Middle frontal gyrus (tissue), 1 donor: ENCODE measurements around the gene MED12.

ENCODE experiments used
- DNase-seq: peaks from one replicate; pipeline ENCODE4 v3.0.0-alpha.2; 2015; ENCODE audit warnings: low spot score; ENCODE audit errors: extremely low spot score

MED12 gene

DNA sequence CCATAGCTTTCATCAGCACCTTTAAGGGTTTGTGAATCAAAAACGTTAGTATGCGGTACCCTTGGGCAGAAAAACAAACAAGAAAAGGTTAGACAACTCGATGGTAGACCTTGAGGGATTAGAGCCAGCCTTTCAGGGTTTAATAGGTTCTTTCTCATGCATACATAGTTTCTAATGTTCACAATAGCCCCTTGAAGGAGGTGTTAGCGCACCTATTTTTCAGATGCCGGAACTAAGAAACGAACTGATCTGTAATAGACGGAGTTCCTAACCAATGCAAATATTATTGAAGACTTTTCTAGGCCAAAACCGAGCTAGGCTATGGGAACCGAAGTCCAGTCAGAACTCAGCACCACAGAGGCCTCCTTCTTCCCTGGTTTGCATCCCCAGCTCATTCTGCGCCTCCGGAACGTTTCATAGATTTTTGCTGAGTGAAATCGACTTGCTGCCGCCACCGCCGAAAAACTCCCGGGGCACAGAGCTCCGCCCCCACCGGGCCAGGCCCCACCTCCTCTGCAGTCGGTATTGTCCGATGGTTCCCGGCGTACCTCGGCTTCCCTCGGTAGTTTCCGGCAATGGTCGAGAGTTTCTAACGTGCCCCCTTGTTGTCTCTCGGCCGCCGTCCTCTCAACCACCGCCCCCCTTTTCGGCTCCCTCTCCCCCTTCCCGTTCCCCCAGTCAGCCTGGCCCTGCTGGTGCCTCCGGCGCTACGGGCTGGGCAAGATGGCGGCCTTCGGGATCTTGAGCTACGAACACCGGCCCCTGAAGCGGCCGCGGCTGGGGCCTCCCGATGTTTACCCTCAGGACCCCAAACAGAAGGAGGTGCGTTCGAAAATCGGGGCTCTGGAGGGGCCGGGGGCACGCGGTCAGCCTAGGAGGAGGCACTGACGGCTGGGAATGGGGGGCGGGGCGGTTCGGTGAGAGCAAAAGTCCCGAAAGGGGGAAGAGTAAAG is at the start of gene MED12:
TSS of gene MED12 (plus strand) at position 565 of the 953 bp plus-strand sequence. CDS start at position 724, 159 bp downstream.
- DNase-seq: peak; percentile 75

DNA sequence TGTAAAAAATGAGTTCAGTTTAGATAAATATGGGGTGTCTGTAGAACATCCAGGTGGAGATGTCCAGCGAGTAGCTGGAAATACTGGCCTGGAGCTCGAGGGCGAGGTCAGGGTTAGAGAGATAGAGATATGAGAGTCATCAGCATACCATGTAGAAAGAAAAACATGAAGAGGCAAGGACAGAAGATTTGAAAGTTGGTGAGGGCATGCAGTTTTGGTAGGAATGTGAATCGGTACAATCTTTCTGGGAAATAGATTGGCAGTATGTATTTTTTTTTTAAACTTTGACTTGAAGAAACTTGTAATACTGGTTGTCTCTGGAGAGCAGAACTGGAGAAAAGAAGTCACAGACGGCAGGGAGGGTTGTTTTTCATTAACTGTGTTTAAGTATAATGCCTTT is 47.9 kb upstream of the MED12 start:
- no peak for DNase-seq

DNA sequence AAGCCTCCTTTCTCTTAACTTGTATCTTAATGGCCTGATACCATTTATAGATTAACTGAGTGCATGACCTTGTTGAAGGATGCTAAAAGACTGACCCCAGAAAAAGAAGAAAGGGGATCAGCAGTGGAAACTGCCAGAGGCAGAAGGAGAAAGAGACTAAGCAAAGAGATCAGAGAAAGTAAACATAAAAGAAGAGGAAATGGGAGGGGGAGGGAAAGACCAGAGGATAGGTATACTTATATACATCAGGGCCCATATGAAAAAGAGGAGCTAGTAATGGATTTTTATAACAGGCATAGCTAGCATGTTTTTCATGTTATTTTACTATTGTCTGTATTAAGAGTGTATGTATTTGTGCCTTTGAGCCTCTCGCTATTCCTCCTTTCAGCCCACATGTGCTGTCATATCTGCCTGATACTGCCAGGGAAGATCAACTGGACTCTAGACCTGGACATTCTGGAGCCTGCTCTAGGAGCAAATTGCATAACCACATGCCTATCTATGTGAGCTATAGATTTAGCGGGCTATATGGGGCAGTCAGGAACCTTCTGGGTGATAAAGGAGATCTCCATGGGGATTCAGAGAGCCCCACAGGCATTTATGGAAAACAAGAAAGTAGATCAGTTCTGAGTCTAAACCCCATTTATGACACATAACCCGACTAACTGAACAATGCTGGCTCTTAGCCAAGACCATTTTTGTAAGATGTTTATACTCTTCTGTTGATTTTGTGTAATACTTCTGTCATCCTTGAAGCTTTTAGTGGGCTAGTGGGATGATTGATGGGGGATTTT is 36.9 kb upstream of the MED12 start:
- no peak for DNase-seq

DNA sequence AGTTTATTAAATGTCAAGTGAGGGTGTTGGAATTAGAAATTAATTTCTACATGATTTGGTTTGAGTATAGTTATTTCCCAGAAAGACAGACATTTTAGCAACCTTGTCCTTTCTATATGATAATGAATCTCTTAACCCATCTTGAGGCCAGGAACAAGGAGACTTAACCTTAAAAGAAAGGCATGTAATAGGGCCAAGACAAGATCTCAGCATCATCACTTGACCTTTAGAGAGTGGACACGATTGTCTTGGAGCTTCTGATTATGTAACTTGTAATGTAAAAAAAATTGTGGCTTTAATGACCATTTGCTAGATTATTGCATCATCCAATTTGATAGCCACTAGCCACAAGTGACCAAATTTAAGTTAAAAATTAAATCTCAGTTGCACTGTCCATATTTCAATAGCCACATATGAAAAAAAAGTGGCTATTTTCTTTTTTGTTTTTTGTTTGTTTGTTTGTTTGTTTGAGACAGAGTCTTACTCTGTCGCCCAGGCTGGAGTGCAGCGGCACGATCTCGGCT is 36.2 kb upstream of the MED12 start:
- no peak for DNase-seq

DNA sequence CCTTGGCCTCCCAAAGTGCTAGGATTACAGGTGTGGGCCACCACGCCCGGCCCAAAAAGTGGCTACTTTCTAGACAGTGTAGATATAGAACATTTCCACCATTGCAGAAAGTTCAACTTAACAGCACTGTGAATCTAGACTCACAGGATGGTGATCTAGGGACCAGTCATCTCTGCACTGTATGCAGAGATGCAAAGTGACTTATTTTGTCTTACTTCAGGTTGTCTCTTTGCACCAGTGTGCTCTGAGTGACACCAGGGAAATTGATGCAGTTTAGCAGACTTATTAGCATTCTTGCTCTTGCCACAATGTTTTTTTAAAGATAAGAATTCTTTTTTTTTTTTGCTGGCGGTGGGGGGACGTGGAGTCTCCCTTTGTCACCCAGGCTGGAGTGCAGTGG is 35.6 kb upstream of the MED12 start:
- DNase-seq: no peak

DNA sequence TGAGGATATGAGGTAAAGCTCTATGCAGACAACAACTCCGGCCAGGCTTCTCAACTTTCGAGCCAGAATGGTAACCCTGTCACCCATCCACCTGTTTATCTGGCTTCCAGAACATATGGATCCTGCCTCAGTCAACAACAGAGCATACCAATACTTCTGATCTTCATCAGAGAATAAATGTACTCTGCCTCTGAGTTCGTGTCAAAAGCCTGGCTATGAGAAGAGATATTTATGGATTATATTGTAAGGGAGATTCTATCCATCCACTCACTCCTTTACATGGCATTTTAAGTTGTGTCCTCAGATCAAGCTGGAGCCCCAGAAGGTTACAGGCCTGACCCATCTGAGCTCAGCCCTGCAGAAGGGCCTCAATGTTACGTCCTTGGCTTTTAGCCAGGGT is 32.5 kb upstream of the MED12 start:
- no peak for DNase-seq

DNA sequence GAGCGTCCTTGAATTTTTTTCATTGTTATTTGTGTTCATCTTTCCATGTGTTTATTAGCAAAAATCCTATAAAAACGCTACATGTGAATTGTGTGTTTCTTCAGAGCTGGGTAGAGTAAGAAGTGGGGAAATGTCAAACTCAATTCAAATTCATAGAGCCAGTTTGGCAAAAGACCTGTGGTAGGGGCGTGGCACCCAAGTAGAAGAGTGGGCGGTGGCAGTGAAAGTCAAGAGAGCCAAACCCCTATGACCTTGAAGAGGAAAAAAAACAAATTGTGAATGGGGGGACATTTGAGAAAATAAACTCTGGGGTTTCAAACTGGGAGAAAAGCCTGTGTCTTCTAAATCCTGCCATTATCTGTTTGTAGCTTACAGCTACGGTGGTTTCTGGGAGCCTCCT is 27.1 kb upstream of the MED12 start:
- DNase-seq: no peak

DNA sequence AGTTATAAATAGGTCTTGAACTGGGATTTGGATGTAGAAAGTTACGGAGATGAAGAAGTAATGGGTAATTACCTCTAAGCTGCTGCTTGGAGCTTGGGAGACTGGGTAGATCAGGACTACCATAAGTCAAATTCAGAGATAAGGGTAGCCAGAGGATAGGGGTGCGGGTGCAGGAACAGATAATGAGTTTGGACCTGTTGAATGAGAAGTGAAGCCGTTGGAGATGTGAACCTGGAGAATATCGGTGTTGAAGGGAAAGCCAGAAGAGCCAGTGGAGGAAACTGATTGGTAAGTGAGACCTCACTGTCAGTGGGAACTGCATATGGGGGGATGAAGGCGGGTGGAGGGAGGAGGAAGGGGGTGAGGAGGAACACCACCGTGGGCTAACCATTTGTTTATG is 23.4 kb upstream of the MED12 start:
- DNase-seq: no peak

DNA sequence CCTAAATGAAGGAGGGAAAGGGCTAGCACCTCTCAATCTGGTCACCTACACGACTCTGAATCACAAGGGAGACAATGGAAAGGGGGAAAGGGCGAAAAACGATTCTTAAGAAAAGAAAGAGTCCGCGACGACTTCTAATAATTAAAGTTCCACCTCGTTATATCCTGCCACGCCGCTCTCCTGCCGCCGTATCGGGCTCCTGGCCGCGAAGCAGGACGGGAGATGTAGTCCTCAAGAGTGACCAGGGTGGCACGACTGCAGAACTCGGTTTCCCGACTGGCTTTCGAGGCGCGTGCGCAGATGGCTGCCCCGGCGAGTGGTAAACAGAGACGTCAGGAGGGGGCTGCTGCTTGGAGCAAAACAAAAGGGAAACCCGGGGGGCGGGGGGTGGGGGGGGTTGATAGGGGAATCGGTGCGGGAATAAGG is 22.8 kb upstream of the MED12 start, which contains the start of gene FOXO4:
TSS of gene FOXO4 (plus strand) at position 297 of the 426 bp plus-strand sequence. CDS start 678 bp downstream, outside the sequence.
- DNase-seq: peak; percentile 87

DNA sequence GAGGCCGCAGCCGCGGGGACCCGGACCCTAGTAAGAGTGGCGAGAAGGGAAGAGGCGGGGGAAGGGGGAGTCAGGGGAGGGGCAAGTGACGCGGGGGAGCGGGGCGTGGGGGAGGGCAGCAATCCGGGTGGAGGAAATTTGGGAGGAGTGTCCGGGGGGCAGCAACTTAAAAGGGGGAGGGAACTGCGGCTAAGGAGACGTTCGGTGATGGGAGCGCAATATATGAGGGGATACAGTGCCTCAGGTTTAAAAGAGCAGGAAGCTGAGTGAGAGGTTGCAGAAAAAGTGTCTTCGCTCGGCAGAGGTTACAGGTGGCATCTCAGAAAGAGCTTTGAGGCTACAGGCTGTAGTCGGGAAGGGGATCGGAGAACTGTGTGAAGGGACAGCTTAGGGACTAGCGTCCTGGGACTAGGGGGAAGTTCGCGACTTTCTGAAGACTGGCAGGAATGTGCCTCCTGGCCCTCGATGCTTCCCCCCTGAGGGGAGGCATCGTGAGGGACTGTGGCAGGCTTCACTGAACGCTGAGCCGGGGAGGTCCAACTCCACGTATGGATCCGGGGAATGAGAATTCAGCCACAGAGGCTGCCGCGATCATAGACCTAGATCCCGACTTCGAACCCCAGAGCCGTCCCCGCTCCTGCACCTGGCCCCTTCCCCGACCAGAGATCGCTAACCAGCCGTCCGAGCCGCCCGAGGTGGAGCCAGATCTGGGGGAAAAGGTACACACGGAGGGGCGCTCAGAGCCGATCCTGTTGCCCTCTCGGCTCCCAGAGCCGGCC is 22.2 kb upstream of the MED12 start:
- DNase-seq: no peak

DNA sequence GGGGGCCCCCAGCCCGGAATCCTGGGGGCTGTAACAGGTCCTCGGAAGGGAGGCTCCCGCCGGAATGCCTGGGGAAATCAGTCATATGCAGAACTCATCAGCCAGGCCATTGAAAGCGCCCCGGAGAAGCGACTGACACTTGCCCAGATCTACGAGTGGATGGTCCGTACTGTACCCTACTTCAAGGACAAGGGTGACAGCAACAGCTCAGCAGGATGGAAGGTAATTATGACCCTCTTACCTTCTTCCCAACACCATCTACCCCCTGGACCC is 21.7 kb upstream of the MED12 start:
- DNase-seq: no peak

DNA sequence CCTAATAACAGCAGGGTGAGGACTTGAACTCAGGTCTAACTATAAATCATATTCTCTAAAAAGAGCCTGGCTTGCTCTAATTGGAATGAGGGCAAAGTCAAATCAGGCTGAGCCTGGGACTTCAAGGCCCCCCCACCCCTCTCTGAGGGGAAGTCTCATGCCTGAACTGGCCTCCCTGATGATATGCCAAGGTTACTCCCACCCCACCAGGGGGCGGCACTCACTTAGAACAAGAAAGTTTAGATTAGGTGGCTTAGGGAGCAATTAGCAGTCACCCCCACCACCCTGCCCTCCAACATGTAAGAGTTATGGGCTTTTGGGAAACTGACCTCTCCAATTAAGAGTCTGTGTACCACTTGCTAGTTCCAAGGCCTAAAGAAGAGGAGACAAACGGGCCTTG is 20.1 kb upstream of the MED12 start:
- no peak for DNase-seq

DNA sequence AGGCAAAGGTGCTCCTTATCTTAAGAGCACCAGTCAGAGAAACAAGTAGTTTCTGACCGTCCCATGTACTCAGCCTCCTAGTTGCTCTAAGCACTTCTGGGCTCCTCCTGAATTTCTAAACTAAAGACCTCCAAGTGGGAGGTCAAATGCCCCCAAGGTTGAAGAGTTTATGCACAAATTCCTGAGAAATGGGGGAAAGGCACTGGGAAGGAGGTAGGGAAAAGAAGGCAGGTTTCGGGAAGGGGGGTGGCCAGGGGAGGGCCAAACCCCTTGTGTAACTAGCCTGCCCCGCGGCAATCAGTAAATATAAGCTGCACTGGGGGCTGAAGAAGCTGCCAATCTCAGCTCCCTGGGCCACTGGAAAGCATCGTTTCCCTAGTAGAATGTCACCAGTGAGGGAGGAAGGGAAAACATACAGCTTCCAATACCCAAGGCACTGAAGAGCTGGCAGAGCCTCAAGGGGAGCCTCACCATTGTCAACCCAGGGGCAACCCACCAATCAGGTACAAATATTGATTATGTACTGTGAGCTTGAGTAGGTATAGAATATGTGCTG is 19.4 kb upstream of the MED12 start:
- no peak for DNase-seq

DNA sequence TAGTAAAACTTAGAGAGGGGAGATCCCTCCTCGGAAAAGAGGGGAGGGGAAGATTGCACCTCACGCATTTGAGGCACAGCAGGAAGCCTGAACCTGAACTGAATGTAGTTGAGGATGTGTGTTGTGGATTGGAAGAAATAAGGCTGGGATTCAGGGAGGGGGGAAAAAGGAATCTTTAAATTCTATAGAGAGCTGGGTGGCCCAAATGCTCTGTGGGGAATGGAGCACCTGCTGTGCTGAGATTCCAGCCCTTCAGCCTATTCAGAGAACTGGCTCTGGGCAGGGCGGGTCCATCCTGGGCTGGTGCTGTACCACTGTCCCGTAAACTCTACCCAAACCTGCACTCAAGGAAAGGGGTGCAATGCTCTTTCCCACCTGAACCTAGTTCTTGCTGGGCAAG is 18.7 kb upstream of the MED12 start:
- DNase-seq: no peak

DNA sequence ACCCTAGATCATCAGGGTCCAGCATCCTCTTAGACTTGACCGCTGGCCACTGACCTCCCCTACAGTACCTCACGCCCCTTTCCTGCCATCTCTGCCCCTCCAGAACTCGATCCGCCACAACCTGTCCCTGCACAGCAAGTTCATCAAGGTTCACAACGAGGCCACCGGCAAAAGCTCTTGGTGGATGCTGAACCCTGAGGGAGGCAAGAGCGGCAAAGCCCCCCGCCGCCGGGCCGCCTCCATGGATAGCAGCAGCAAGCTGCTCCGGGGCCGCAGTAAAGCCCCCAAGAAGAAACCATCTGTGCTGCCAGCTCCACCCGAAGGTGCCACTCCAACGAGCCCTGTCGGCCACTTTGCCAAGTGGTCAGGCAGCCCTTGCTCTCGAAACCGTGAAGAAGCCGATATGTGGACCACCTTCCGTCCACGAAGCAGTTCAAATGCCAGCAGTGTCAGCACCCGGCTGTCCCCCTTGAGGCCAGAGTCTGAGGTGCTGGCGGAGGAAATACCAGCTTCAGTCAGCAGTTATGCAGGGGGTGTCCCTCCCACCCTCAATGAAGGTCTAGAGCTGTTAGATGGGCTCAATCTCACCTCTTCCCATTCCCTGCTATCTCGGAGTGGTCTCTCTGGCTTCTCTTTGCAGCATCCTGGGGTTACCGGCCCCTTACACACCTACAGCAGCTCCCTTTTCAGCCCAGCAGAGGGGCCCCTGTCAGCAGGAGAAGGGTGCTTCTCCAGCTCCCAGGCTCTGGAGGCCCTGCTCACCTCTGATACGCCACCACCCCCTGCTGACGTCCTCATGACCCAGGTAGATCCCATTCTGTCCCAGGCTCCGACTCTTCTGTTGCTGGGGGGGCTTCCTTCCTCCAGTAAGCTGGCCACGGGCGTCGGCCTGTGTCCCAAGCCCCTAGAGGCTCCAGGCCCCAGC is 17.6 kb upstream of the MED12 start:
- no peak for DNase-seq

DNA sequence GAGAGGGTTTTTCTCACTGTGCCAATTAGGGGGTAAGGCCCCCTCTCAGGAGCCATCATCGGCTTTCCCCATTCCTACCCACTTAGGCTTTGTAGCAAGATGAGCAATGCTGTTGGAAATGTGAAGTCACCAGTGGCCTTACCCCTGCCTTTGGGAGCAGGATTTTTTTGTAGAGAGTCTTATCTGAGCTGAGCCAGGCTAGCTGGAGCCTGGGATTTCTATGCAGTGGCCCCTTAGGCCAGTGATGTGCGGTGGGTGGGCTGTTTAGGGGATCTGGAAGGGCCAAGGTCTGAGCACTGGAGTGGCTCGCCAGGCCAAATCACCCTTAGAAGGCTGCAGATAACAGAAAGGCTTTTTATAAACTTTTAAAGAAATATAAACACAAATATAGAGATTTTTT is 16.1 kb upstream of the MED12 start:
- DNase-seq: no peak

DNA sequence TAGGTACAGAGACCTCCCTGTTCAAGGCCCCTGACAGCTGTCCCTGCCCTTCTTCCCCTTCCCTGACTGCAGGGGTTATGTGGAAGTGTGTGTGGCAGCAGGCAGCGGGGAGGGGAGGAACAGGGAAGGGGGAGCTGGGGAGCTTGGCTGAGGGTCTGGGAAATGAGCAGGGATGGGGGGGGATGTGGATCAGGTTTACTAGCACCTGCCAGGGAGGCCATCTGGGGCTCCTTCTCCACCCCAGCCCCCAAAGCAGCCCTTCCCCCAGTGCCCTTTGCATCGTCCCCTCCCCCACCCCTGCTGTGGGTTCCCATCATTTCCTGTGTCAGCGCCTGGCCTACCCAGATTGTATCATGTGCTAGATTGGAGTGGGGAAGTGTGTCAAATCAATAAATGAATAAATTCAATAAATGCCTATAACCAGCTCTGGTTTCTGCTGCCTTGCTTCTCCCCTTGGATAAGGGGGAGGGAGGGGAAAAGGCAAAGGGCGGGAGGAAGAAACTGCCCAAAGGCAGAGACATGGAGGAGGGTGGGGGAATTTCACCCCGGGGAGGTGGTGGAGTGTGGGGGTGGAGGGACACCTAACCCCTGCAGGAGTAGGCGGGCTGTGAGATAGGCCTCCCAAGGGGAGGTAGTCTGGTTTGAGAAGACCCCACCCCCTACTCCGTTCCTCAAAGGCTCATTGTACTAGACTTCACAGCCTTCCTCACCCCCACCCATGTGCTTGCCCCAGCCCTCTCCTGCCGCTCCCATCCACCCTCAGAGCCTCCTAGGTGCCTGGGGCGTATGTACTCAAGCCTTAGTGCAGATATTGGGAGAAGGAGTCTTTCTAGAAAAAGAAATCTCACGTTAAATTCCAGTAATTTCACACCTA is 15.0 kb upstream of the MED12 start:
- no peak for DNase-seq

DNA sequence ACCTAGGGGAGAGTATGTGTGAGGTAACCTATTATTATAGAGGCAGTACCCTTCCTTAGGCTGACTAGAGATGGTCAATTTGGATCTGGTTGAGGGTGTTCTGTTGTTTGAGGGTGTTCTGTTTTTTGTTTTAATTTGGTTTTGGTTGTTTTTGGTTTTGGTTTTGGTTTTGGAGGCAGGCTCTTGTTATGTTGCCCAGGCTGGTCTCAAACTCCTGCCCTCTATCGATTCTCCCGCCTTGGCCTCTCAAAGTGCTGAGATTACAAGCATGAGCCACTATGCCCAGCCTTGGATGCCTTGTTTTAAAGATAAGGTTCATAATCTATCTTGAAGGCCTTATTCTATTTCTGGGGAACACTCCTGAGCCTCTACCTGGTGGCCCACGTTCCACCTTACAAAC is 12.8 kb upstream of the MED12 start:
- DNase-seq: no peak

DNA sequence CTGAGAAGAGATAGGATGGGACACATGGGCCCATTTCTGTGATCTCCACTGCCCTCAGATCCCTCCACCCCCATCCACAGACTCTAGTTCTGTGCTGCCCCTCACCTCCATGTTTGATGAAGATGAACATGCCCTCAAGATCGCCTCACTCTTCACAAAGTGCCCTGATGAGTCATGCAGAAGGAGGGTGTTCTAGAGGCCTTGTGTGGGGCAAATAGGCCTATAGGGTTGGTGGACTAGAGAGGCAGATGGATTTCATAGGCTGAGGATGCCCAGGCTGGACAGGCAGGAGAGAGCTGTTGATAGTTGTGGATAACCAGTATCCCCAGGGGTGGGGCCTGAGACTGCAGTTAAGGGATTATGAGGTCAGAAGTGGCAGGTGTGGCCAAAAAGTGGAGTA is 12.0 kb upstream of the MED12 start, which contains the start of gene CXorf65:
TSS of gene CXorf65 (minus strand) at position 314 of the 400 bp plus-strand sequence. CDS start at position 130, 184 bp downstream.
- DNase-seq: no peak
